HG03520 (cell line): ENCODE data around the gene C12orf42.

Source experiments
- ATAC-seq: cut with Tn5 transposase; IDR thresholded peaks from one replicate; pipeline ENCODE4 v1.9.1; 2021; ENCODE audit warnings: mild to moderate bottlenecking, moderate library complexity; ENCODE audit not compliant: unreplicated experiment

C12orf42 gene

GRCh38 chr12:103495469-103496456, at the start of gene C12orf42:
C12orf42 (minus strand) TSS chr12:103495968; CDS start chr12:103478426, 17,542 bp downstream.
- ATAC-seq, result peak; percentile 52

DNA sequence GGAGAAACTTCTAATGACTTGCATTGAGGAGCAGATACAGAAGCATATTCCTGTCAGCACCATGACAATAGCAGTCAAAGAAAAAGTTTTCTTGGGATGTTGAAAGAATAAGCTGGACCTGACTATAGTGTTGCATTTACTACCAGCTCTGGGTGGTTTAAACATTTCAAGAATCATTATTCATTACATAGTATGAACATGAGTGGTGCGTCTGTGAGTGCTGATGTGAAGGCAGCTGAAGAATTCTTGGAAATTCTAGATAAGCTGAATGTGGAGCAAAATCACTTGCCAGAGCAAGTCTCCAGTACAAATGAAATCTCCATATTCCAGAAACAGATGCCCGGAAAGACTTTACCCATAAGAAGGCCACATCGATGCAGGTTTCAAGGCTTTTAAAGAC, 46.3 kb upstream of the C12orf42 start:
- no peak for ATAC-seq

GRCh38 chr12:103540319-103540718, 44.6 kb upstream of the C12orf42 start:
- no peak for ATAC-seq

GRCh38 chr12:103538397-103538796, 42.6 kb upstream of the C12orf42 start:
- no peak for ATAC-seq

DNA sequence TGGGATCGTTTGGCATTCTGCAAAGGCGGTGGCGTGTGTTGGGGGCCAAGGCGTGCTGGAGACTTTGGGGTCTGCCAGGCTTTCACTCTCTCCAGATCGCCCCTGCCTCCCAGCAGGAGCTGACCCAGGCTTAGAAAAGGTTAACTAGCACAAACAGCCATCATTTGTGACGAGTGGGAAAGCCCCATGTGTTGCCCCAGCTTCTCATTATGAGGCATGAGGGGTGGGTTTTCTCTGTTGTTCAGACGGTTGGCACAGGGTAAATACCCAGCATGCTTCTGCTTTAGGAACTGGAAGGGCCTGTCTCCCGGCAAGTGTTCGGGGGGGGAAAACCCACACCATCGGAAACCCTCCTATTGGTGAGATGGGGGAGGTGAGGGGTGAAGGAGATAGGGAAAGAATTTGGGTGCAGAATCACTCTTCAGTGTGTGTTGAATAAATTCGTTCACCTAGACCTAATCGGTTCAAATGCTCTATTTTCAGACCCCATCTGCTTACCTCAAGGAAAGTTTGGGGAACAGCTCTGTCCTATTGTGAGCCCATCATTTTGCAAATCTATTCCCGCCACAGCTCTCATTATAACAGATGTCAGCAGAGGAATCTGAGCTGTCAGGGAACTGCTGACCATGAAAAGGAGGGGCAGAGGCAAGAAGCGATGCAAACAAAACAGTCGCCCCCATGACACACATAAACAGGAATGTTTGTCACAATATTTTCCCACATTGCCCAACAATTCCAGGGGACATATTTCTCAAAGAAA, 34.7 kb upstream of the C12orf42 start:
- ATAC-seq, result no peak

GRCh38 chr12:103529306-103529705, 33.5 kb upstream of the C12orf42 start:
- ATAC-seq, result no peak

DNA sequence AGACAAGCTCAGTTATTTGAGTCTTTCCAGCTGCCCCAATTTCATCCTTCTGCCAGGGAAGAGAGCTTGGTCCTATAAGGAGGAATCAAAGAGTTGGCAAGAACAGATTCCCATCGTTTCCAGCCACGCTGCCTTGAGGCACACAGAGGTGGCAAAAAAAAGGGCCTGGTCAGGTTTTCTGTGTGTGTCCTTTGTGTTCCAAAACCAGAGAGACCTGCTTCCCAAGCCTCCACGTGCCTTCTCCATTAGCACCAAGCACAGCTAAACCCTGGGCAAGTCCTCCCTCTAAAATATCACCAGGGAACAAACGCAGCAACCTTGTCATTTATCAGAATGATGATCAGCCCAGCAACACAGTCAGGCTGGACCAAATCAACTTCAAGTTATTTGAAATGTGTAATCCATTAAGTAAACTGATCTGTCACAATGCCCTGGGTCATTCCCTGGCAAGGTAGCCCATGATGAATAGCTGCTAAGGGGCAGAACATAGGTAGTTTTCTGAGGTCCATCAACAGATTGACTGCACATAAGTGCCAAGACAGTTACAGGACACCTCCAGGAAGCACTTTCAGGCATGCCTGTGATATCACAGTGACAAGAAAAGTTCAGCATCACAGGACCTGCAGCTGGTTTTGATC, 28.6 kb upstream of the C12orf42 start:
- ATAC-seq, result no peak

GRCh38 chr12:103523771-103524170, 28.0 kb upstream of the C12orf42 start:
- no peak for ATAC-seq

DNA sequence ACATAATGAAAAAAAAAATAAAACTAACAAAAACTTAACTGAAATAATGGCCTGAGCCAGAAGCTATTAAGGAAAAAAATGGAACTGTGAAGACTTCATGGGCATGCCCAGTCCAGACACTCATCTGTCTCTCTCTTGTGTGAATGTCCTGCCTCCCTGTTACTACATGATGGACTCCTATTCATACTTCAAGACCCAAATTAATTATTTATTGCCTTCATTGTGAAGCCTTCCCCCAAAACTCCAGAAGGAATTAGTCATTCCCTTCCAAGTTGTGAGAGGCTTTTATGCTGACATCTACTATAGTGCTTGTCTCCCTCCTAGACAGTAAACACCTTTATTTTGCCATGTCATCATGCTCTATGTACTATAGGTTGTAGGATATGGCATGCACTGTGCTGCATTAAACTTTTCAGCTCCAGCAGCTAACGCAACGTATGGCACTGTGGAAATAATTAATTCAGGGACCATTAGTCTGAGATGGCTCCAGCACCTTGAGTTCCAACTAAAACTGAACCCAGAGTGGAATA, 25.0 kb upstream of the C12orf42 start:
- ATAC-seq, result no peak

DNA sequence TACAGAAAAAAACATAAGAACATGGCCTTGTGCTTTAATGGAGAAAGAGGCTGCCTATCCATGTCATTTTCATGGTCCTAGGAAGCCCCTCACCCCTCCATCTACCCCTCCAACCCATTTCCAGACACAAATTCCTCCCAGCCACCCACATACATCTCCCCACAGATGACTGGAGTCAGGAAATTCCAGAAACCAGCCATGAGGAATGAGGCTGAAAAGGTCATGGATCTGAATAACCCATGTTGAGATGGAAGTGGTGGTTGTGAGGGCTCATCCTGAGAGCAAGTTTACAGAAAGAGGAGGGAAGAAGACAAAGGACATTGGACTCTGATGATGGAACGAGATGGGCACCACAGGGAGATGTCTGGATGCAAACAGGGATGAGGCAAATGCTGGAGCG, 23.9 kb upstream of the C12orf42 start:
- no peak for ATAC-seq

- no peak for ATAC-seq
These were observed 23.1 kb upstream of the C12orf42 start for GRCh38 chr12:103518899-103519298.

DNA sequence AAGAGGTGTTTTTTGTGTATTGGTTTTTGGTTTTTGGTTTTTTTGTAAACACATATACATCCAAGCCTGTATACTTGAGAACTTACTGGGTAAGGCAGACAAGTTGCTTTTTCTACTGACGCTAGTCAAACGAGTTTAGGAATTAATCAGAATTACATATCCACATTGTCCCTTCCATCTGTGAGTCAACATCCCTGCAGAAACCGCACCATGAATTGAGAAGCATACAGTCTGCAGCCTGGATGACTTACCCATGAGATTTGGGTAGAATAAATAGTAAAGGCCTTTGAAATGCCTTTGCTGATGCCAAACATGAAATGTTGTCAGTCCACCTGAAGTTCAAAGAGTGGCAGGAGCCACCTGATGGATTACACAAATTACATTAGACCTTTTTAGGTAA, 21.4 kb upstream of the C12orf42 start:
- no peak for ATAC-seq

DNA sequence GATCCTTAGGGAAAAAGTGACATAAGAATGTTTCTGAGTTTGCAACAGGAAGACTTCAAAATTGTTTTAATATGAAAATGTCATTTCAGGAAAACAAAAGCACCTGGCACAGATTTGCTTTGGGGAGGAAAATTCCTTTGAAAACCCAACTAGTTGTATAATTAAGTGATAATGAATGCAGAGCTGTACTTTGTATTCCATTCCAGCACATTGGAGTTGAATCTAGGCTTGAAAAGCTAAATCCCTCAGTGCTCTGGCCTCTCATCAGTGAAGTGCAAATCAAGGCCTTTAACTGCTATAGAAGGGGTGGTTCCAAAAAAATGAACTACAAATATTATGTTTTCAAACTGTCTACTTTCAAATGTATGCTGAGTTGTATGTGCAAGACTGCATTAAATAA, 19.6 kb upstream of the C12orf42 start:
- no peak for ATAC-seq

DNA sequence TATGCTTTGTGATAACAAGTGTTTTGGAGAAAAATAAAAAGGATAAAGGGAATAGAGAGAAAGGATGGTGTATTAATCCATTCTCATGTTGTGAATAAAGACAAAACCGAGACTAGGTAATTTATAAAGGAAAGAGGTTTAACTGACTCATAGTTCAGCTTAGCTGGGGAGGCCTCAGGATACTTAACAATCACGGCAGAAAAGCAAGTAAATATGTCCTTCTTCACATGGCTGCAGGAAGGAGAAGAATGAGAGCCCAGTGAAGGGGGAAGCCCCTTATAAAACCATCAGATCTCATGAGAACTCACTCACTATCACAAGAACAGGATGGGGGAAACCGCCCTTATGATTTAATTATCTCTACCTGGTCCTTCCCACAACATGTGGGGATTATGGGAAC, 18.1 kb upstream of the C12orf42 start:
- no peak for ATAC-seq

DNA sequence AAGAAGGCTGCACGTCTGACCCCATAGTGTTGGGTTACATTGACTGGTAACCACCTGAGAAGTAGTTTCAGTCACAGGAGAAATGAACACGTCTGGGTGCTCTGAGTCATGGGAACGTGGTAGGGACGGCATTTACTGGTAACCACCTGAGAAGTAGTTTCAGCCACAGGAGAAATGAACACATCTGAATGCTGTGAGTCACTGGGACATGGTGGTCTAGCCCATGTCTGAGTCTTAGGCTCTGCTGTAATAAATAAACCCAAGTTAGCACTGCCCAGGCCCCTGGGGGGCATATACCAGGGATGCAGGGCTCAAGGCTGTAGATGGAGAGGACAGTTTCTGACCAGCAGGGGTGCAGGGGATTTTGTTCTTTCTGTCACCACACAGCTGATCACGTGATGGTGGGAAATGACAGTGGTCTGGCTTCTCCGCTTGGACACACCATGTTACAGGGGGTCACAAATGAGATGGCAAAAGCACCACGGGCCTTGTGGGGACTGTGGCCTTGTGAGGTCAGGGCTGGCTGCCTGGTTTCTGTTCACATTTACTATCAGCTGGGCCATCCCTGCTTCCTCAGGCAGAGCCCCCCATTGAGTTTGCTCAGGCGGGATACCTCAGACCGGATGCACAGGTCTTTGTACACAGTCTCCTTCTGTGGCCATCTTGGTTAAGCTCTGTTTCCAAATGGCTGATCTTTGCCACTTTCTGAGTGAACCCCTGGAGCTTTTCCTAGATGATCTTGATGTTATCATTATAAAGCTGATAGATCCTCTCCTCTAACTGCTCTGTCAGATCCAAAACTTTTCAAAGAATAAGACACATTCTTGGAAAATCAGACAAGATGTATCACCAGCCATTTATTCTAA, 9.8 kb upstream of the C12orf42 start:
- peak; percentile 87 for ATAC-seq

DNA sequence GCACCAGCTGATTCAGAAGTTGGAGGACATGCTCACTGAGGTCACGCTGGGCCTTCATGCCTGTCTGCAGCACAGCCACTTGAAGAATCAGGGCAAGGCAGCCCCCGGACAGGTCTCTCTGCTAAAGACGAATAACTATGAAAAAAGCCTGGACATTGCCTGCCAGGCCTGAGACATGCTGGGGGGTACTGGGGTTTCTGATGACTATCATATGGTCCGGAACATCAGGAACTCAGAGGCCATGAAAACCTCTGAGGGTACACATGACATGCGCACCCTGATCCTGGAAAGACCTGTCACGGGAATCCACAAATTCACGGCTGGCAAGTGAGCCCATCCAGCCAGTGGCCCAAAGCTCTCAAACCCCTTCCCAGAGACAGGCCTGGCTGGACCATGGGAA, 8.8 kb upstream of the C12orf42 start:
- no peak for ATAC-seq

DNA sequence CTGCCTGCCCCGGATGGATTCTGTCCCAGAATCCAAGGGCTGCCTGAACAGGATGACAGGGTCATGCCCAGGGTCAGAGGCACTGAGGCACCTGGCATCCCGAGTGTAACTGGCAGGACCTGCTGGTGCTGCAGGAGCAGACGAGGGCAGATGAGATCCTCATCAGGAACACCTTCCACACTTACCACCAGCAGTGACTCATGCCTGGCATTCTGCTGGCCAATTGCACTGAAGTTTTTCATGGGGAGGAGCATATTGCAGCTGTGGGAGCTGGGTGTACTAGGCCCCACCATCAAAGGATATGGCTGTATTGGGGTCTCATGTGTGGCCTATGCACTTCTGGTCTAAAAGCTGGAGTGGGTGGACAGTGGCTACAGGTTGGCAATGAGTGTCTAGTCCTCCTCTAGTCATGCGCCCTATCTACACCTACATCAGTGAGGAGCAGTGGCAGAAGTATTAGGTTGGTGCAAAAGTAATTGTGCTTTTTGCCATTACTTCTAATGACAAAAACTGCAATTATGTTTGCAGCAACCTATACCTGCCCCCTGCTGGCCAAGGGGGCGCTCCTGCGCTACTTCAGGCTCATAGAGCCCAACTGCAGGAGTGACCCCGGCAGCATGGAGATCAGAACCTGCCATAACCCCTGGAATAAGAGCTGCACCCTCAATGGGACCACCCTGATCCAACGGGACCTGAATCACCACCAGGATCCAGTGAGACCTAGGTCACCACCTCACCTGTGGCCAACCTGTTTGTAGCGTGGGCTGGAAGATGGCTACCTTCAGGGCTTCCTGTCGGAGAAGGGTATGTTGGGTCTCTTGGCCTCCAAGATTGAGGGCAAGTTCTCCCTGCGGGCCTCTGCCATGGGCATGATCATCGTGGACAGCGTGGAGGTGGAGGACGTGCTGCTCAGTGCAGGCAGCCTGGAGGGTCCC, 8.0 kb upstream of the C12orf42 start:
- no peak for ATAC-seq

- ATAC-seq, result no peak
These were observed 5.7 kb upstream of the C12orf42 start for GRCh38 chr12:103501447-103501846.

DNA sequence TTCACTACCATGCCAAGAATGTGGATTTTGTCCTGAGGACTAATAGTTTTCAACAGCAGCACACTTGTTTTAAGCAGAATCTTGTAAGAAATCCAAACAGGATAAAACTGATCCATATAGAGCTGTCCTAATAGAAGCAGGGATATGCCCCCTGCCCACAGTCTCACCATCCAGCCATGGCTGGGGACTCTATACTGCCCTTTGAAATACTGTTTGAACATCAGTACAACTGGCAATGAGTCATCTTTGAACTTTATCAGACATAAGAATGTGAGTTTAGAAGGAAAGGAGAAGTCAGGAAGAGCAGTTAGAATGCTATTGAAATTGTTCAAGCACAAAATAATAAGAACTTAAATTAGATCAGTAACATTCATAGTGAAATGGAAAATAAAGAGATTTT, 3.8 kb upstream of the C12orf42 start:
- no peak for ATAC-seq
